GM18861 (cell line): ENCODE results near the gene CRYBG2.
"Not testable (repeated sequence)": the region's sequence is repeated elsewhere in the genome, so short reads cannot be mapped to it uniquely, and the experiment has no call there.

ENCODE experiments used
- ATAC-seq: cut with Tn5 transposase; IDR thresholded peaks from one replicate; pipeline ENCODE4 v1.9.1; 2021; ENCODE audit not compliant: unreplicated experiment

The CRYBG2 gene

GRCh38 chr1:26353976-26354820 lies at the start of gene CRYBG2:
CRYBG2 (minus strand) TSS chr1:26354130; CDS start chr1:26346657, 7,473 bp downstream.
- no peak for ATAC-seq

- no peak for ATAC-seq
Observed at GRCh38 chr1:26403656-26404055, 49.7 kb upstream of the CRYBG2 start.

- ATAC-seq, result no peak
Observed at GRCh38 chr1:26401891-26402290, 48.0 kb upstream of the CRYBG2 start.

GRCh38 chr1:26399034-26399433 lies 45.1 kb upstream of the CRYBG2 start:
- no peak for ATAC-seq

- ATAC-seq, result no peak
Observed at GRCh38 chr1:26395754-26396153, 41.8 kb upstream of the CRYBG2 start.

- ATAC-seq, result no peak
Observed at GRCh38 chr1:26391450-26391849, 37.5 kb upstream of the CRYBG2 start.

GRCh38 chr1:26389604-26390247 lies 35.8 kb upstream of the CRYBG2 start:
- ATAC-seq, result no peak

GRCh38 chr1:26388791-26389445 lies 35.0 kb upstream of the CRYBG2 start:
- ATAC-seq, result no peak

- no peak for ATAC-seq
Observed at GRCh38 chr1:26387447-26387846, 33.5 kb upstream of the CRYBG2 start.

- ATAC-seq, result not testable (repeated sequence)
Observed at GRCh38 chr1:26385063-26385462, 31.1 kb upstream of the CRYBG2 start.

- ATAC-seq, result no peak
Observed at GRCh38 chr1:26384076-26384475, 30.1 kb upstream of the CRYBG2 start.

GRCh38 chr1:26378879-26379251 lies 24.9 kb upstream of the CRYBG2 start:
- no peak for ATAC-seq

GRCh38 chr1:26378088-26378878 lies 24.4 kb upstream of the CRYBG2 start:
- ATAC-seq, result no peak

GRCh38 chr1:26376050-26376449 lies 22.1 kb upstream of the CRYBG2 start:
- no peak for ATAC-seq

- no peak for ATAC-seq
Observed at GRCh38 chr1:26375081-26375480, 21.2 kb upstream of the CRYBG2 start.

- not testable (repeated sequence) for ATAC-seq
Observed at GRCh38 chr1:26374361-26374760, 20.4 kb upstream of the CRYBG2 start.

- no peak for ATAC-seq
Observed at GRCh38 chr1:26373789-26374188, 19.9 kb upstream of the CRYBG2 start.

GRCh38 chr1:26373281-26373680 lies 19.4 kb upstream of the CRYBG2 start:
- no peak for ATAC-seq

GRCh38 chr1:26372611-26373010 lies 18.7 kb upstream of the CRYBG2 start, which contains the start of gene ZNF683:
ZNF683 (minus strand) TSS chr1:26372750; CDS start chr1:26368571, 4,179 bp downstream.
- ATAC-seq, result not testable (repeated sequence)

GRCh38 chr1:26372039-26372438 lies 18.1 kb upstream of the CRYBG2 start:
- no peak for ATAC-seq
